OCI-LY1 (cell line): Measurements from ENCODE around the gene ABHD16A.

Source experiments
- H2AFZ ChIP-seq: fragments of 200-600 bp; sonication (generic), shearing (Covaris generic); 2 replicates; pipeline ENCODE4 v1.6.0; 2014; ENCODE audit warnings: antibody characterized with exemption, mild to moderate bottlenecking, low read length
- H3F3A ChIP-seq: fragments of 200-600 bp; sonication (generic), shearing (Covaris generic); 2 replicates; pipeline ENCODE4 v1.6.0; 2014; ENCODE audit warnings: mild to moderate bottlenecking, antibody characterized with exemption, low read length, moderate library complexity; ENCODE audit not compliant: insufficient read depth
- H3K27ac ChIP-seq: fragments of 200-600 bp; sonication (generic); 2 replicates; pipeline ENCODE4 v1.5.1; 2014; ENCODE audit warnings: low read length, mixed run types, mild to moderate bottlenecking, low read depth; ENCODE audit not compliant: poor library complexity, severe bottlenecking
- H3K27me3 ChIP-seq: fragments of 200-600 bp; sonication (generic); 2 replicates; pipeline ENCODE4 v1.6.0; 2014; ENCODE audit warnings: antibody characterized with exemption, mild to moderate bottlenecking, low read length, moderate library complexity; ENCODE audit not compliant: insufficient read depth
- H3K36me3 ChIP-seq: fragments of 200-600 bp; sonication (generic); 2 replicates; pipeline ENCODE4 v1.6.1; 2014; ENCODE audit warnings: mild to moderate bottlenecking, antibody characterized with exemption, low read length, moderate library complexity, mixed read lengths; ENCODE audit not compliant: insufficient read depth
- H3K4me1 ChIP-seq: fragments of 200-600 bp; sonication (generic); 2 replicates; pipeline ENCODE4 v1.5.1; 2014; ENCODE audit warnings: mild to moderate bottlenecking, low read length, moderate library complexity; ENCODE audit not compliant: insufficient read depth, severe bottlenecking
- H3K4me2 ChIP-seq: fragments of 200-600 bp; sonication (generic), shearing (Covaris generic); 2 replicates; pipeline ENCODE4 v1.6.1; 2014; ENCODE audit warnings: low read length
- H3K4me3 ChIP-seq: fragments of 200-600 bp; sonication (generic); 2 replicates; pipeline ENCODE4 v1.5.1; 2014; ENCODE audit warnings: low read length, low read depth, mild to moderate bottlenecking, mixed read lengths; ENCODE audit not compliant: poor library complexity, severe bottlenecking
- H3K79me2 ChIP-seq: fragments of 200-600 bp; shearing (Covaris generic); 2 replicates; pipeline ENCODE4 v1.6.1; 2016; ENCODE audit warnings: mixed run types, low read length, mixed read lengths; ENCODE audit not compliant: insufficient read depth
- H3K9ac ChIP-seq: fragments of 200-600 bp; sonication (generic), shearing (Covaris generic); 2 replicates; pipeline ENCODE4 v1.6.1; 2014; ENCODE audit warnings: mild to moderate bottlenecking, low read length, mixed read lengths
- H3K9me2 ChIP-seq: fragments of 200-600 bp; sonication (generic), shearing (Covaris generic); 2 replicates; pipeline ENCODE4 v1.6.1; 2014; ENCODE audit warnings: low read depth, mild to moderate bottlenecking, low read length, mixed read lengths
- H3K9me3 ChIP-seq: fragments of 200-600 bp; shearing (Covaris generic); 2 replicates; pipeline ENCODE4 v1.6.1; 2014; ENCODE audit warnings: low read length, mixed read lengths
- H4K20me1 ChIP-seq: fragments of 200-600 bp; sonication (generic), shearing (Covaris generic); 2 replicates; pipeline ENCODE4 v1.6.0; 2016; ENCODE audit warnings: mild to moderate bottlenecking, low read length; ENCODE audit not compliant: insufficient read depth
- CTCF ChIP-seq: fragments of 200-600 bp; sonication (generic), shearing (Covaris generic); IDR thresholded peaks from 2 replicates; pipeline ENCODE4 v1.5.1; 2017; ENCODE audit warnings: mild to moderate bottlenecking, antibody characterized with exemption, low read length, moderate library complexity, mixed read lengths
- EZH2 ChIP-seq: fragments of 200-600 bp; sonication (generic), shearing (Covaris generic); IDR thresholded peaks from 2 replicates; pipeline ENCODE4 v1.8.0; 2017; ENCODE audit warnings: borderline replicate concordance, mixed run types, mild to moderate bottlenecking, antibody characterized with exemption, low read length, moderate library complexity, mixed read lengths

ABHD16A gene

GRCh38 chr6:31721351-31722020 lies 18.4 kb upstream of the ABHD16A start, which contains the start of gene LY6G6C:
Gene LY6G6C (minus strand): TSS chr6:31721746. CDS start chr6:31721679, 67 bp downstream.
- Histone ChIP-seq H3K79me2 (no peaks in the 10 kb centered on the region), H3K9me3 (no peaks in the 10 kb centered on the region), H3F3A (0 out of 2 replicates have a peak, but pooled peaks cover 4% of the 10 kb centered on the region), H3K36me3 (peaks cover 8% of the 10 kb centered on the region; the same call in 1 of the 2 replicates), H3K9ac (no peak within 1 kb of the TSS), H3K4me1 (peaks cover 1% of the 10 kb centered on the region), H3K27ac (no peak within 1 kb of the TSS), H4K20me1 (no peaks in the 10 kb centered on the region), H3K4me3 (no peak within 1 kb of the TSS), H3K27me3 (0 out of 2 replicates have a peak, but pooled peaks cover 3% of the 10 kb centered on the region), H3K4me2 (no peak within 1 kb of the TSS), H3K9me2 (no peaks in the 10 kb centered on the region), H2AFZ (no peak within 1 kb of the TSS)
- TF ChIP-seq EZH2: no peak

- Histone ChIP-seq H3K9ac (no peak overlapping the region), H2AFZ (no peak overlapping the region), H3K9me2 (no peaks in the 10 kb centered on the region), H3F3A (0 out of 2 replicates have a peak, but pooled peaks cover 4% of the 10 kb centered on the region), H4K20me1 (no peaks in the 10 kb centered on the region), H3K27ac (no peak overlapping the region), H3K4me1 (no peaks in the 10 kb centered on the region), H3K36me3 (no peaks in the 10 kb centered on the region), H3K4me3 (no peak overlapping the region), H3K4me2 (no peak overlapping the region), H3K9me3 (no peaks in the 10 kb centered on the region), H3K79me2 (no peaks in the 10 kb centered on the region), H3K27me3 (peaks cover 3% of the 10 kb centered on the region; the same call in 1 of the 2 replicates)
- TF ChIP-seq EZH2: no peak
Observed at GRCh38 chr6:31720196-31720770, 17.2 kb upstream of the ABHD16A start.

- no peak for TF ChIP-seq CTCF
- Histone ChIP-seq H3K4me2 (no peak overlapping the region), H3K27me3 (peaks cover 3% of the 10 kb centered on the region; the same call in 1 of the 2 replicates), H3F3A (0 out of 2 replicates have a peak, but pooled peaks cover 4% of the 10 kb centered on the region), H3K4me3 (no peak overlapping the region), H3K9me3 (no peaks in the 10 kb centered on the region), H3K9me2 (no peaks in the 10 kb centered on the region), H3K79me2 (no peaks in the 10 kb centered on the region), H3K27ac (no peak overlapping the region), H4K20me1 (no peaks in the 10 kb centered on the region), H3K36me3 (no peaks in the 10 kb centered on the region), H3K9ac (no peak overlapping the region), H3K4me1 (no peaks in the 10 kb centered on the region), H2AFZ (no peak overlapping the region)
Observed at GRCh38 chr6:31719001-31719400, 15.9 kb upstream of the ABHD16A start.

- Histone ChIP-seq H2AFZ (no peak overlapping the region), H3K9ac (no peak overlapping the region), H3K79me2 (no peaks in the 10 kb centered on the region), H3K27me3 (peaks cover 3% of the 10 kb centered on the region; the same call in 1 of the 2 replicates), H3F3A (0 out of 2 replicates have a peak, but pooled peaks cover 4% of the 10 kb centered on the region), H3K27ac (no peak overlapping the region), H3K4me1 (no peaks in the 10 kb centered on the region), H4K20me1 (no peaks in the 10 kb centered on the region), H3K4me3 (no peak overlapping the region), H3K4me2 (no peak overlapping the region), H3K9me2 (no peaks in the 10 kb centered on the region), H3K36me3 (no peaks in the 10 kb centered on the region), H3K9me3 (no peaks in the 10 kb centered on the region)
- TF ChIP-seq EZH2: no peak
- no peak for TF ChIP-seq CTCF
Observed at GRCh38 chr6:31718265-31718664, 15.1 kb upstream of the ABHD16A start.
